ENCODE data around the gene PPP2R2C. TPM values are rescaled to one million over a fixed set of nuclear protein-coding genes. Genes with fewer than 3 reads are reported as not detected.

The PPP2R2C gene
- total RNA-seq, 3 donors from 2014 or later, result 0.16 to 0.66 (median 0.44) TPM

- TF ChIP-seq POLR2A (IDR thresholded peaks at IDR 0.05) (no peak), POLR2AphosphoS5 (IDR thresholded peaks at IDR 0.05) (no peak), CTCF (IDR thresholded peaks at IDR 0.05) (no peak)
- peaks cover 0 to 32% of the 10 kb centered on the region in 2 donors for H3K27me3 ChIP-seq
Observed at GRCh38 chr4:6333301-6334202, 138.9 kb downstream of the PPP2R2C start.

GRCh38 chr4:6332669-6333050 lies 139.8 kb downstream of the PPP2R2C start:
- DNase-seq (ENCODE audit: low spot score in 2 of 2), result no peak
- intact Hi-C loops (cut with DNase I; ENCODE audit: low total_unique reads), result no loop called here

More at GRCh38 chr4:6333301-6334202, 138.9 kb downstream of the PPP2R2C start:
- intact Hi-C loops (cut with DNase I; ENCODE audit: low total_unique reads), result loop anchor here (2.0 kb wide), 1 partner anchor 15 kb away; no protein-coding TSS in a partner anchor
- H3K4me1 ChIP-seq, result no peaks in the 10 kb centered on the region
- no peaks in the 10 kb centered on the region for H3K36me3 ChIP-seq
- H3K9me3 ChIP-seq, result peaks cover 4 to 8% of the 10 kb centered on the region in 2 donors
- no peak for DNase-seq (ENCODE audit: low spot score in 2 of 2)
- H3K4me3 ChIP-seq, result no peak overlapping the region
- H3K27ac ChIP-seq, result no peak overlapping the region

GRCh38 chr4:6332042-6332668 lies 140.3 kb downstream of the PPP2R2C start:
- no peak for TF ChIP-seq POLR2AphosphoS5 (IDR thresholded peaks at IDR 0.05)
- TF ChIP-seq CTCF (IDR thresholded peaks at IDR 0.05), result peak in 2 of 3 donors; percentile 36 to 45
- Histone ChIP-seq H3K27ac (no peak overlapping the region), H3K27me3 (peaks cover 0 to 29% of the 10 kb centered on the region in 2 donors), H3K4me3 (no peak overlapping the region), H3K9me3 (peaks cover 4 to 8% of the 10 kb centered on the region in 2 donors), H3K36me3 (no peaks in the 10 kb centered on the region), H3K4me1 (no peaks in the 10 kb centered on the region)
- DNase-seq (ENCODE audit: low spot score in 2 of 2), result no peak
- intact Hi-C loops (cut with DNase I; ENCODE audit: low total_unique reads), result no loop called here

More at GRCh38 chr4:6332669-6333050, 139.8 kb downstream of the PPP2R2C start:
- Histone ChIP-seq H3K27me3 (peaks cover 0 to 31% of the 10 kb centered on the region in 2 donors), H3K4me1 (no peaks in the 10 kb centered on the region), H3K9me3 (peaks cover 4 to 8% of the 10 kb centered on the region in 2 donors), H3K36me3 (no peaks in the 10 kb centered on the region), H3K27ac (no peak overlapping the region), H3K4me3 (no peak overlapping the region)
- TF ChIP-seq POLR2AphosphoS5 (IDR thresholded peaks at IDR 0.05), result no peak
- TF ChIP-seq CTCF (IDR thresholded peaks at IDR 0.05), result no peak
- TF ChIP-seq POLR2A (IDR thresholded peaks at IDR 0.05), result no peak

GRCh38 chr4:6331468-6331867 lies 140.9 kb downstream of the PPP2R2C start:
- DNase-seq (ENCODE audit: low spot score in 2 of 2), result no peak
- H3K27ac ChIP-seq, result no peak overlapping the region
- no peak overlapping the region for H3K4me3 ChIP-seq
- intact Hi-C loops (cut with DNase I; ENCODE audit: low total_unique reads), result no loop called here
- H3K36me3 ChIP-seq, result no peaks in the 10 kb centered on the region
- peaks cover 4 to 8% of the 10 kb centered on the region in 2 donors for H3K9me3 ChIP-seq
- H3K27me3 ChIP-seq, result peaks cover 0 to 28% of the 10 kb centered on the region in 2 donors
- TF ChIP-seq POLR2AphosphoS5 (IDR thresholded peaks at IDR 0.05) (no peak), CTCF (IDR thresholded peaks at IDR 0.05) (no peak), POLR2A (IDR thresholded peaks at IDR 0.05) (no peak)
- H3K4me1 ChIP-seq, result no peaks in the 10 kb centered on the region

- Histone ChIP-seq H3K4me1 (no peaks in the 10 kb centered on the region), H3K27me3 (peaks cover 0 to 27% of the 10 kb centered on the region in 2 donors), H3K9me3 (peaks cover 4 to 8% of the 10 kb centered on the region in 2 donors), H3K27ac (no peak overlapping the region), H3K36me3 (no peaks in the 10 kb centered on the region), H3K4me3 (no peak overlapping the region)
- no peak for DNase-seq (ENCODE audit: low spot score in 2 of 2)
- TF ChIP-seq CTCF (IDR thresholded peaks at IDR 0.05), result peak in 1 of 3 donors; percentile 30
- no peak for TF ChIP-seq POLR2AphosphoS5 (IDR thresholded peaks at IDR 0.05)
- intact Hi-C loops (cut with DNase I; ENCODE audit: low total_unique reads), result no loop called here
Observed at GRCh38 chr4:6331018-6331417, 141.4 kb downstream of the PPP2R2C start.
